ENCODE data around the gene ENTPD2. TPM values are rescaled to one million over a fixed set of nuclear protein-coding genes. Genes with fewer than 3 reads are reported as not detected.

Gene ENTPD2
- total and polyA plus RNA-seq, 2 donors (not counting 1 experiment from before 2014, with no cell fraction given): under 0.01 TPM; not detected in 1

DNA sequence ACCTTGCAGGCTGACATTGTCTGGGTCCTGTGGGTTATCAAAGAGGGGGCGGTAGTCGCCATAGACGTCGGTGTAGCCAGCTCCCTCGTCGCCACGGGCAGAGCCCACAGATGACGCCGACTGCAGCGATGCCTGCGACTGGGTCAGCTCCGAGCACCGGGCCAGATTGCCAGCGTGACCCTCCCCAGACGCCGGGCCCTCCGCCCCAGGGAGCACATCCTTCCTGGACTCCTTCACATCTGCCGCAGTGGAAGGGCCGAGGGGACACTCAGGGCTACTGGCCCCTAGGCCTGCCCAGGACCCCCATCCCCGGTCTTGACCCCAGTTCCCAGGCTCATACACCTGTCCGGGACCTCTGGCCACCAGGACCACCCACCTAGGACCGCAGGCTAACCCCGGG is 39.7 kb downstream of the ENTPD2 start:
- Histone ChIP-seq H3K36me3 (ENCODE audit: control insufficient read depth, insufficient read depth, low read length) (peaks cover 16% of the 10 kb centered on the region), H3K27me3 (ENCODE audit: control insufficient read depth, insufficient read depth, low read length) (no peaks in the 10 kb centered on the region), H3K4me3 (replicated peaks in 1 of 4; ENCODE audit: control extremely low read depth in 1 of 4, insufficient read depth in 1 of 4, low read depth in 3 of 4, low read length in 4 of 4) (no peak overlapping the region), H3K27ac (ENCODE audit: insufficient read depth, low read length) (no peak overlapping the region), H3K79me2 (ENCODE audit: control insufficient read depth, insufficient read depth, low read length) (no peaks in the 10 kb centered on the region), H3K9ac (ENCODE audit: insufficient read depth, low read length) (no peak overlapping the region), H2AFZ (ENCODE audit: low read length) (no peak overlapping the region), H3K4me2 (ENCODE audit: extremely low read depth, insufficient read depth, low read length) (no peak overlapping the region), H3K9me3 (ENCODE audit: control insufficient read depth, insufficient read depth, low read depth, low read length) (no peaks in the 10 kb centered on the region), H3K4me1 (ENCODE audit: control insufficient read depth, extremely low read depth, insufficient read depth, low read length) (no peaks in the 10 kb centered on the region), H4K20me1 (ENCODE audit: control insufficient read depth, extremely low read depth, insufficient read depth, low read length) (no peaks in the 10 kb centered on the region)
- no peak for DNase-seq (ENCODE audit: low read depth in 2 of 2)
- no peak for TF ChIP-seq EZH2 (IDR thresholded peaks at IDR 0.05; ENCODE audit: low read length, missing control alignments)

DNA sequence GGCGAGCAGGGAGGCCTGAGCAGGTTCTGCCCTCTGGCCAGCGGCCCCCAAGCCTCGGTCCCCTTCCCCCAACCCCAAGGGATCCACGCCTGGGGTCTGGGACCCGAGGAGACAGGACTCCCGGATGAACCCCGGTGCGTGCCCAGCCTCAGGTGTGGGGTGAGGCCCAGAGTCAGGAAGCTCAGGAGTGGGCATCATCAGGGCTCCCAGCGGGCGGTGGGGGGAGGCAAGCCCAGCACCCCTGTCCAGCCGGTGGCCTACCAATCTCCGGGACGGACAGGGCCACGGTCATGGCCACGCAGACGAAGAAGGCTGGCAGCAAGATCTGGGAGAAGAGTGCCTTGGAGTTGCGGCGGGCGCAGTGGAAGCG is 40.3 kb downstream of the ENTPD2 start:
- no peaks in the 10 kb centered on the region for H4K20me1 ChIP-seq (ENCODE audit: control insufficient read depth, extremely low read depth, insufficient read depth, low read length)
- H3K27ac ChIP-seq (ENCODE audit: insufficient read depth, low read length): no peak overlapping the region
- no peak overlapping the region for H3K4me2 ChIP-seq (ENCODE audit: extremely low read depth, insufficient read depth, low read length)
- no peak overlapping the region for H2AFZ ChIP-seq (ENCODE audit: low read length)
- no peak overlapping the region for H3K9ac ChIP-seq (ENCODE audit: insufficient read depth, low read length)
- no peaks in the 10 kb centered on the region for H3K27me3 ChIP-seq (ENCODE audit: control insufficient read depth, insufficient read depth, low read length)
- H3K79me2 ChIP-seq (ENCODE audit: control insufficient read depth, insufficient read depth, low read length): no peaks in the 10 kb centered on the region
- H3K4me1 ChIP-seq (ENCODE audit: control insufficient read depth, extremely low read depth, insufficient read depth, low read length): no peaks in the 10 kb centered on the region
- H3K36me3 ChIP-seq (ENCODE audit: control insufficient read depth, insufficient read depth, low read length): peaks cover 16% of the 10 kb centered on the region
- DNase-seq (ENCODE audit: low read depth in 2 of 2): no peak
- no peaks in the 10 kb centered on the region for H3K9me3 ChIP-seq (ENCODE audit: control insufficient read depth, insufficient read depth, low read depth, low read length)
- no peak overlapping the region for H3K4me3 ChIP-seq (replicated peaks in 1 of 4; ENCODE audit: control extremely low read depth in 1 of 4, insufficient read depth in 1 of 4, low read depth in 3 of 4, low read length in 4 of 4)
- TF ChIP-seq EZH2 (IDR thresholded peaks at IDR 0.05; ENCODE audit: low read length, missing control alignments) (no peak), CTCF (conservative IDR thresholded peaks at IDR 0.05 in 1 of 2, IDR thresholded peaks at IDR 0.05 in 1 of 2; ENCODE audit: low read depth in 1 of 2, low read length in 2 of 2) (no peak)

GRCh38 chr9:137012694-137013570 is 40.9 kb downstream of the ENTPD2 start:
- Histone ChIP-seq H3K9me3 (ENCODE audit: control insufficient read depth, insufficient read depth, low read depth, low read length) (no peaks in the 10 kb centered on the region), H3K27ac (ENCODE audit: insufficient read depth, low read length) (no peak overlapping the region), H3K4me1 (ENCODE audit: control insufficient read depth, extremely low read depth, insufficient read depth, low read length) (no peaks in the 10 kb centered on the region), H3K4me2 (ENCODE audit: extremely low read depth, insufficient read depth, low read length) (no peak overlapping the region), H4K20me1 (ENCODE audit: control insufficient read depth, extremely low read depth, insufficient read depth, low read length) (no peaks in the 10 kb centered on the region), H2AFZ (ENCODE audit: low read length) (no peak overlapping the region), H3K79me2 (ENCODE audit: control insufficient read depth, insufficient read depth, low read length) (no peaks in the 10 kb centered on the region), H3K9ac (ENCODE audit: insufficient read depth, low read length) (no peak overlapping the region), H3K27me3 (ENCODE audit: control insufficient read depth, insufficient read depth, low read length) (no peaks in the 10 kb centered on the region), H3K4me3 (replicated peaks in 1 of 4; ENCODE audit: control extremely low read depth in 1 of 4, insufficient read depth in 1 of 4, low read depth in 3 of 4, low read length in 4 of 4) (no peak overlapping the region), H3K36me3 (ENCODE audit: control insufficient read depth, insufficient read depth, low read length) (peaks cover 16% of the 10 kb centered on the region)
- no peak for DNase-seq (ENCODE audit: low read depth in 2 of 2)
- TF ChIP-seq CTCF (conservative IDR thresholded peaks at IDR 0.05 in 1 of 2, IDR thresholded peaks at IDR 0.05 in 1 of 2; ENCODE audit: low read depth in 1 of 2, low read length in 2 of 2) (no peak), EZH2 (IDR thresholded peaks at IDR 0.05; ENCODE audit: low read length, missing control alignments) (no peak)

Measured in fibroblast of lung (primary cell).